ENCODE results near the gene PCDHAC2.

Gene PCDHAC2

GRCh38 chr5:140978260-140978659 lies 12.0 kb downstream of the PCDHAC2 start:
- Histone ChIP-seq H3K4me3 (no peak overlapping the region), H3K9ac (ENCODE audit: insufficient read length) (peak overlapping the region; percentile 42), H3K27ac (peak overlapping the region; percentile 95), H3K9me3 (ENCODE audit: low read depth, low read length) (no peaks in the 10 kb centered on the region), H3K36me3 (ENCODE audit: insufficient read depth, low read length) (peaks cover 4% of the 10 kb centered on the region; the same call in 1 of the 2 replicates)
- DNase-seq (ENCODE audit: low read depth, low spot score) = no peak
- no peak for TF ChIP-seq FOXP2 (optimal IDR thresholded peaks at IDR 0.05; ENCODE audit: control extremely low read depth, extremely low read length, insufficient read depth)
- TF ChIP-seq EZH2 (IDR thresholded peaks at IDR 0.05) = no peak
- no peak for TF ChIP-seq POLR2AphosphoS5 (IDR thresholded peaks at IDR 0.05; ENCODE audit: borderline replicate concordance, low read depth, low read length)

DNA sequence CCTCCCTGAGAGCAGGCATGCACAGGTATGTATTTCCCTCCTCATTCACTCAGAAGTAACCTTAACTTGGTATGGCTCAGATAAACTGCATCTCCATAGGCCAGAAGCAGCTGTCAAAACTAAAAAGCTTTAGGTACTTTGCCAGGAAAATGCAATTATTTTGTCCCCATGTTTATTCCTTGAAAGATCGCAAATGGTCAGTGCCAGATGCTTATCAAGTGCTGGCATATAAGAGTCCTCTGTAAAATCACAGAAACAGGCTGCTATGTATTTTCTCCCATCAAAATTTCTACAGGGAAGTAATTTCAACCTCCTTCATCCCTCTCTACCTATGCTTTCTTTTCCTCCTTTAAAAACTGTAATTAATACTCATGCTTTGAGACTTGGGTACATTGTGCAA lies 12.7 kb downstream of the PCDHAC2 start:
- H3K27ac ChIP-seq = peak overlapping the region; percentile 95; the same call in 1 of the 2 replicates
- H3K4me3 ChIP-seq = no peak overlapping the region
- TF ChIP-seq EZH2 (IDR thresholded peaks at IDR 0.05) = no peak
- no peak for TF ChIP-seq FOXP2 (optimal IDR thresholded peaks at IDR 0.05; ENCODE audit: control extremely low read depth, extremely low read length, insufficient read depth)
- TF ChIP-seq POLR2AphosphoS5 (IDR thresholded peaks at IDR 0.05; ENCODE audit: borderline replicate concordance, low read depth, low read length) = no peak
- H3K36me3 ChIP-seq (ENCODE audit: insufficient read depth, low read length) = peaks cover 4% of the 10 kb centered on the region
- no peak for DNase-seq (ENCODE audit: low read depth, low spot score)
- peak overlapping the region; percentile 42 for H3K9ac ChIP-seq (ENCODE audit: insufficient read length)
- no peaks in the 10 kb centered on the region for H3K9me3 ChIP-seq (ENCODE audit: low read depth, low read length)

DNA sequence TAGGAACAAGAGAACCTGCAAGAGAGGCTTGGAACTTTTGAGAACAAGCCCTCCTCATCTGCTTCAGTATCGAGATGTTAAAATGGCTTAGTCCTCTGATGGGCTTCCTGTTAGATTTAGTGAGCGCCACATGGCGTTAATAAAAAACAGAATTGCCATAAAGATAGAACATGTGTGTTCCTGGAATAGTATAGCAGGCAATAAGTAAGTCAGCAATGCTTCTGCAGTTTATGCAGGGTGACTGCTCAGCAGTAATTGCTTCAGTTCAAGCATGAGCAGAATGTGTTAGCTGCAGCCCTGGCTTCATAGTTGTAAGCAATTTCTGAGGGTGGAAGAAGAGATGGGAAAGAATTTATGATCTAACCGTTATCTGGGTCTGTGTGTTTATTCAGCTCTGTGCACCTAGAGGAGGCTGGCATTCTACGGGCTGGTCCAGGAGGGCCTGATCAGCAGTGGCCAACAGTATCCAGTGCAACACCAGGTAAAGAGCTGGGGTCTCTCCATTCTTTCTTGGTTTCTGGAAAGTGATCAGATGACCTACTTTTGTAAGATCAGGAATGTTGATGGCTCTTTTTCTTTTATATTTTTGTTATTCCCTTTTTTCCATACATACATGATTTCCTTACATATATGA lies 15.9 kb downstream of the PCDHAC2 start:
- TF ChIP-seq FOXP2 (optimal IDR thresholded peaks at IDR 0.05; ENCODE audit: control extremely low read depth, extremely low read length, insufficient read depth) (no peak), EZH2 (IDR thresholded peaks at IDR 0.05) (no peak), POLR2AphosphoS5 (IDR thresholded peaks at IDR 0.05; ENCODE audit: borderline replicate concordance, low read depth, low read length) (no peak)
- Histone ChIP-seq H3K36me3 (ENCODE audit: insufficient read depth, low read length) (peaks cover 4% of the 10 kb centered on the region), H3K27ac (peak overlapping the region; percentile 99), H3K9ac (ENCODE audit: insufficient read length) (peak overlapping the region; percentile 70), H3K4me3 (peak overlapping the region; percentile 73), H3K9me3 (ENCODE audit: low read depth, low read length) (no peaks in the 10 kb centered on the region)
- no peak for DNase-seq (ENCODE audit: low read depth, low spot score)

DNA sequence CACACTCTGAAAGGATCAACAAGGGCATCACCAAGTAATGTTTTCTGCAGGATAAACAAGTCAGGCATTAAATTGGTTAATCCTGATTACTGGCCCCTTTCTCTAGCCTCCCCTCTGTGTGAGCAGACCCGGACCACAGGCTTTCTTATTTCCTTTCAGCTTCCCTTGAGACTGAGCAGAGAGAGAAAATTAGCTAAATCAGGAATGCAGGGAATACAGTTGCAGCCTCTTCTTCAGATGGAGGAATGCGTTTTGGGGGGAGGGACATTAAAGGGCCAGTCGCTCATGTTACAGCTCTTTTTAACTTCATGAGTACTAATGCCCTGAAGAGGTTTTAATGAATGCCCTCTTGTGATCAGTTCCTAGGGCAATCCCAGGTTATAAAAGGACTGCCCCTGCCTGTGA lies 19.8 kb downstream of the PCDHAC2 start:
- Histone ChIP-seq H3K4me3 (peak overlapping the region; percentile 62), H3K27ac (peak overlapping the region; percentile 86), H3K9ac (ENCODE audit: insufficient read length) (peak overlapping the region; percentile 21), H3K36me3 (ENCODE audit: insufficient read depth, low read length) (no peaks in the 10 kb centered on the region; the same call in 1 of the 2 replicates), H3K9me3 (ENCODE audit: low read depth, low read length) (no peaks in the 10 kb centered on the region)
- TF ChIP-seq EZH2 (IDR thresholded peaks at IDR 0.05) (no peak), FOXP2 (optimal IDR thresholded peaks at IDR 0.05; ENCODE audit: control extremely low read depth, extremely low read length, insufficient read depth) (no peak), POLR2AphosphoS5 (IDR thresholded peaks at IDR 0.05; ENCODE audit: borderline replicate concordance, low read depth, low read length) (no peak)
- no peak for DNase-seq (ENCODE audit: low read depth, low spot score)

- no peak for TF ChIP-seq POLR2AphosphoS5 (IDR thresholded peaks at IDR 0.05; ENCODE audit: borderline replicate concordance, low read depth, low read length)
- no peak for TF ChIP-seq EZH2 (IDR thresholded peaks at IDR 0.05)
- no peak for TF ChIP-seq FOXP2 (optimal IDR thresholded peaks at IDR 0.05; ENCODE audit: control extremely low read depth, extremely low read length, insufficient read depth)
- no peak overlapping the region for H3K9ac ChIP-seq (ENCODE audit: insufficient read length)
- H3K36me3 ChIP-seq (ENCODE audit: insufficient read depth, low read length) = no peaks in the 10 kb centered on the region; the same call in 1 of the 2 replicates
- no peak for DNase-seq (ENCODE audit: low read depth, low spot score)
- H3K27ac ChIP-seq = no peak overlapping the region
- no peaks in the 10 kb centered on the region for H3K9me3 ChIP-seq (ENCODE audit: low read depth, low read length)
- no peak overlapping the region for H3K4me3 ChIP-seq
Observed at GRCh38 chr5:140988100-140988499, 21.8 kb downstream of the PCDHAC2 start.

DNA sequence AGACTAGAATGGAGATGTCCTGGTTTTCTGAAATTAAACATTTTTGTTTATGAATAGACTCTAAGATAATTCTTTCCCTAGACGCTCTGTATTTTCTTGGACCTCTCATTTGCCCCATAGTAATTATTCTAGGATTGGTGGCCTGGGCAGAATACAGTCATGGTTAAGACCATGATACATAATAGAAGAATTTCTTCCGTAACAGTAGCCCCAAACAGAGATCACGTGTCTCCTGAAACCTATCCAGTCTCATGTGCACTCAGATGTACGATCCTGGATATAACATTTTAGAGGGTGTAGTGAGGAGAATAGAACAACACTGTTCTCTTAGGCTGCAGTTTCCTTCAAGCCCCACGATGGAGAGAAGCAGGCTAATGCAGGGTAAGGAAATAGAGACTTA lies 22.3 kb downstream of the PCDHAC2 start:
- no peak for DNase-seq (ENCODE audit: low read depth, low spot score)
- Histone ChIP-seq H3K27ac (no peak overlapping the region), H3K36me3 (ENCODE audit: insufficient read depth, low read length) (no peaks in the 10 kb centered on the region; the same call in 1 of the 2 replicates), H3K9me3 (ENCODE audit: low read depth, low read length) (no peaks in the 10 kb centered on the region), H3K9ac (ENCODE audit: insufficient read length) (no peak overlapping the region), H3K4me3 (no peak overlapping the region)
- TF ChIP-seq EZH2 (IDR thresholded peaks at IDR 0.05) (no peak), FOXP2 (optimal IDR thresholded peaks at IDR 0.05; ENCODE audit: control extremely low read depth, extremely low read length, insufficient read depth) (no peak), POLR2AphosphoS5 (IDR thresholded peaks at IDR 0.05; ENCODE audit: borderline replicate concordance, low read depth, low read length) (no peak)

- H3K4me3 ChIP-seq = no peak overlapping the region
- H3K9me3 ChIP-seq (ENCODE audit: low read depth, low read length) = no peaks in the 10 kb centered on the region
- H3K27ac ChIP-seq = no peak overlapping the region
- TF ChIP-seq FOXP2 (optimal IDR thresholded peaks at IDR 0.05; ENCODE audit: control extremely low read depth, extremely low read length, insufficient read depth) (no peak), EZH2 (IDR thresholded peaks at IDR 0.05) (no peak), POLR2AphosphoS5 (IDR thresholded peaks at IDR 0.05; ENCODE audit: borderline replicate concordance, low read depth, low read length) (no peak)
- no peak for DNase-seq (ENCODE audit: low read depth, low spot score)
- no peak overlapping the region for H3K9ac ChIP-seq (ENCODE audit: insufficient read length)
- no peaks in the 10 kb centered on the region; the same call in 1 of the 2 replicates for H3K36me3 ChIP-seq (ENCODE audit: insufficient read depth, low read length)
Observed at GRCh38 chr5:140989254-140990020, 23.2 kb downstream of the PCDHAC2 start.

DNA sequence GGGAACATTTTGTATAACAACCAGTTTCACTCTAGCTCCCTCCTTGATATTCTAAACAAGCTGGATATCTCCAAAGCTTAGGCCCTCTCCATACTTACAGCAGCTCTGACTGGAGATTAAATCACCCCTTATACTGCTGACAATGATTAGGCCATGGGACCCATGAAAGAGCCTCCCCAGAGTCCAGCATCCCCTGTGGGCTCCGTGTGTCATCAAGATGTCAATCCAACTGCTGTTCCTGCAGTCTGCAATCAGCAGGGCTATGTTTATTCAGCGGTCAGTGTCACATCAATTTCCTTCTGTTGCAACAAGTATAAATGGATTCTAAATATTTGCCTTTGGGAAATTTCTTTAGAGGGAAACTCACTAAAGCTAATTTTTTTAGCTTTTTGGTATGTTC lies 26.6 kb downstream of the PCDHAC2 start:
- no peak for DNase-seq (ENCODE audit: low read depth, low spot score)
- TF ChIP-seq EZH2 (IDR thresholded peaks at IDR 0.05) (no peak), FOXP2 (optimal IDR thresholded peaks at IDR 0.05; ENCODE audit: control extremely low read depth, extremely low read length, insufficient read depth) (no peak), POLR2AphosphoS5 (IDR thresholded peaks at IDR 0.05; ENCODE audit: borderline replicate concordance, low read depth, low read length) (no peak)
- Histone ChIP-seq H3K27ac (no peak overlapping the region), H3K9ac (ENCODE audit: insufficient read length) (no peak overlapping the region), H3K36me3 (ENCODE audit: insufficient read depth, low read length) (no peaks in the 10 kb centered on the region), H3K4me3 (no peak overlapping the region), H3K9me3 (ENCODE audit: low read depth, low read length) (no peaks in the 10 kb centered on the region)
